GM19239 (cell line): ENCODE data around the gene RFC4.

Source experiments
- DNase-seq: peaks from one replicate; pipeline ENCODE4 v3.0.0; 2011; ENCODE audit warnings: low spot score; ENCODE audit not compliant: insufficient read length
- FAIRE-seq: peaks from 2 replicates; lab custom pipeline; 2011; peaks lifted over from hg19 to GRCh38; lab: Jason Lieb, UNC

The RFC4 gene

DNA sequence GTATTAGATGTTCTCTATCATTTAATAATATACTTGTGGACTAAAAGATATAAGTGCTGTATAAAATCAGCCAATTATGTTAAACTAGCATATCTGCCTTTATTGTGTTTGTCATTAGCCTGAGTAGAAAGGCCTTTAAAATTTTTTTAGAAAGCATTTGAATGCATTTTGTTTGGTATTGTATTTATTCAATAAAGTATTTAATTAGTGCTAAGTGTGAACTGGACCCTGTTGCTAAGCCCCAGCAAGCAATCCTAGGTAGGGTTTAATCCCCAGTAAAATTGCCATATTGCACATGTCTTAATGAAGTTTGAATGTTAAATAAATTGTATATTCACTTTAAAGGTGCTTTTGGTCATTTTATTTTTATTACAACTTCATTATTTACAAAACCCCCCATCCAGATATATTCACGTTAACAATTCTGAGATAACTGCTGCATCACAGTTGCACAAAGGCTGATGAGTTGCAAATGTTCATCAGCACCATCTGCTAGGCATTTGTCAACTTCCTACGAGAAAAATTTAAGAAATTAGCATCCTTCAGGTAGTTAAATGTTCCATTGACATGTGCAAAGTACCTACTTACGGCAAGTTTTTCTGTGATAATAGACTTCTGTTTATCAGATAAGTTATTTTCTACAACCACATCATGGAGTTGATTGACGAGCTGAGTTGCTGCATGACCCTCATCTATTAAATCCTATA, 16.6 kb downstream of the RFC4 start:
- no peak for DNase-seq
- FAIRE-seq, result no peak

DNA sequence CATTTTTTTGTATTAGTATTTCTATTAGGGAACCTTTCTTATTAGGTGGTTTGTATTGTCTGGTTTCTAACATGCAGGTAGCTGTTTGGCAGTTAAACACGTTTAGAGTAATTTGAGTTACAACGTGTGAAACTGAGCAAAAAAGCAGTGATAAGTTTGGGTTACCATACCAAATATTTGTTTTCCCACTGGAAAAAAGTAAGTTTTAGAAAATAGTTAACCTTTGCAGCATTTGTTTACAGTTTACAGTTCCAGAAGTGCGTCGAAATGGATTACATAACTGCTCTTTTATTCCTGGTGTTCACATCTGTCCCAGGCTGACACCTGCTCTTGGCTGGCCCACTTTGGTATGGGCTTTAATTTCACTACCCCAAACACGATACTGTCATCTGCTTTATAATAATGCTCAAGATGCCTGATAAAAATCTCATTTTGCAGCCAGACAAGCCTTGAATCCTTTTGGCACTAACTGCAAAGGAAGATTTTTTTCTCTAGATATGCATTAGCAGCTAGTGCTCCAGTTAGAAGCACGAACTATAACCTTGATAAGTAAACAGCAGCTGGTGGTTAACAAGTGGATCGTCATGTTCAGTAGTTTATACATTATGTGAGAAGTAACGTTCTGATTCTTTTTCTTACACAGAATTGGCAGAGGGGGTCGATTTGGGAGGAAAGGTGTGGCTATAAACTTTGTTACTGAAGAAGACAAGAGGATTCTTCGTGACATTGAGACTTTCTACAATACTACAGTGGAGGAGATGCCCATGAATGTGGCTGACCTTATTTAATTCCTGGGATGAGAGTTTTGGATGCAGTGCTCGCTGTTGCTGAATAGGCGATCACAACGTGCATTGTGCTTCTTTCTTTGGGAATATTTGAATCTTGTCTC, 17.6 kb downstream of the RFC4 start:
- FAIRE-seq (peak; percentile 21), DNase-seq (no peak)

DNA sequence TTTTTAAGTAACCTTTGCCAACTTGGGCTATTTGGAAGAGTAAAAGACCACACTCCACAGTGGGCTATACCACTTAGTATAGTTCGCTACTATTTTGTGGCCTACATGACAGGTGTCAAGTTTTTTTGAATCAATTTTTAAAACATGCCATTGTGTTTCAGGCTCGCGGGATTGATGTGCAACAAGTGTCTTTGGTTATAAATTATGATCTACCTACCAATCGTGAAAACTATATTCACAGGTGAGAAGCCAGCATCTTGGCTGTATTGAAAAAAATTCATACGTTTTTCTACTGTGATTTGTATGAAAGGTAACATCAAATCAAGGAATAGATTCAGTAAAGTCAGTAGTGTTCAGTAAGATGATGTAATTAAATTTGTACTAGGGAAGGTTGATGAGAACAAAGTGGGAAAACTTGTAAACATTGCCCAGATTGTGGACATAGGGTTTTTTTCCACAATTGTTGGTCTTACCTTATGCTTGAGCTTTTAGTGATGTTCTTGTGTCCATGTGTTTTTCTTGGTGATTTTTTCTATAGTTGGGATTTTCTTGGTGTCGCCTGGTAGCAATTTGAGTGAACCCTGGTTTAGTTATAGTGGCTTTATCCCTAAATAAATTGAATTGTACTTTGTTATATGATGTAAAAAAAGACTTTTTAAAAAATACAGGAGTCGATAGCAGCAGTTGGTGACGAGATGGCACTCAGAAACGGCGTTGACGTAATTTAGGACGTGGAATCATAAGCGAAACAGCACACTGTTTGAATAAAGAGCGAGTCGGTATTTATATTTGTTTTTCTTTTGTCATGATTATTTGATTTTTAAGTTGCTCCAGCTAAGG, 18.4 kb downstream of the RFC4 start:
- DNase-seq (no peak), FAIRE-seq (no peak)

DNA sequence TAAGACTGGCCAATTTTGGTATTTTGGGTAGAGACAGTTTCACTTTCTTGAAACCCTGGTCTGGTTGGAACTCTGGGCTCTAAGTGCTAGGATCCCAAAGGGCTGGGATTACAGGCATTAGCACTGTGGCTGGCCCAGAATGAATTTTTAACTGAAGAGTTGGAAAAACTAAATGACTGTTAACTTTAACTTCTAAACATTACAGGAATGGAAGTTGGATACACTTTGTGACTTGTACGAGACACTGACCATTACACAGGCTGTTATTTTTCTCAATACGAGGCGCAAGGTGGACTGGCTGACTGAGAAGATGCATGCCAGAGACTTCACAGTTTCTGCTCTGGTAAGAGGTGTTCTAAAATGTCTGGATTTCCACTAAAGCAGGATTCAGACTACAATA, 19.4 kb downstream of the RFC4 start:
- FAIRE-seq (peak; percentile 40), DNase-seq (no peak)

DNA sequence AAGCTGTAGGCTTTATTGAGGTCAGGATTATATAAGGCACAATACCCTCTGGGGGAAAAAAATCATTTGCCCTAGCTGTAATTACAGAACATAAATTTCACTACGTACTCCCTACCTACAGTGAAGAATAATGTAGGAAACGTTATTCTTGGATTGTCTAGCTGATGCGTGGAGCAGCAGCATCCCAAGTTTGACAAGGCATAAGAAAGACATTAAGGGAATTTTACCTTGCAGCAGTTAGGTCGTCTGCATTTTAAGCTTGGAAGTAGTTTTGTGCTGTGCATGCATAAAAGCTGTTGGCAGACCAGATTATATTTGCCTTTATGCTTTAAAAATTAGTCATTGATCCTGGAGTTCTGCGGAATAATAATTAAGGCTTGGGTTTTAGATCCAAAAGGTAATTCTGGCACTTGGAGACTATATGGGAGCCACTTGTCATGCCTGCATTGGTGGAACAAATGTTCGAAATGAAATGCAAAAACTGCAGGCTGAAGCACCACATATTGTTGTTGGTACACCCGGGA, 20.7 kb downstream of the RFC4 start:
- no peak for DNase-seq
- no peak for FAIRE-seq

DNA sequence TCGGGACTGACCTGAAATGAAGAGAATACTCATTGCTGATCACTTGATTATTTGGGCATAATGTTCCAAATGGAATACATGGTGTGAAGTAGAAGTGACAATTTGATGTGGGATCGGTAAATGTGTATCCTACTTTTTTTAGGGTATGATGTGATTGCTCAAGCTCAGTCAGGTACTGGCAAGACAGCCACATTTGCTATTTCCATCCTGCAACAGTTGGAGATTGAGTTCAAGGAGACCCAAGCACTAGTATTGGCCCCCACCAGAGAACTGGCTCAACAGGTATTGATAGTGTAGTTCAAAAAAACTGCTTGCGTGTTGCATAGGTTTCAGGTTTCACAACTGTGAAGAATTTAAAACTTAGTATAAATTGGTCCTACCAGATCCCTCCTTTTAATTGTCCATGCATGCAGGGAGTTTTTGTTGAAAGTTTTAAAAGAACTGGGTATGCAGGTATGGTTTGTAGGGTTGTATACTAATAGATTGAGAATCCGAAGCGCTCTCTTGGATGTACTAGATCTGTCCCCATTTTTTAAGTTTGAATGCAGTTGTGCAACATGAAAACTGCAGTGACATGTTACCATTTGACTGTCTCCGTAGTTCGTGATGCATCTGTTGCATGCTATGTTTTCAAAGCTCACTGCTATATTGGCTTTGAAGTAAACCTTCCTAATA, 21.3 kb downstream of the RFC4 start:
- DNase-seq, result no peak
- no peak for FAIRE-seq

DNA sequence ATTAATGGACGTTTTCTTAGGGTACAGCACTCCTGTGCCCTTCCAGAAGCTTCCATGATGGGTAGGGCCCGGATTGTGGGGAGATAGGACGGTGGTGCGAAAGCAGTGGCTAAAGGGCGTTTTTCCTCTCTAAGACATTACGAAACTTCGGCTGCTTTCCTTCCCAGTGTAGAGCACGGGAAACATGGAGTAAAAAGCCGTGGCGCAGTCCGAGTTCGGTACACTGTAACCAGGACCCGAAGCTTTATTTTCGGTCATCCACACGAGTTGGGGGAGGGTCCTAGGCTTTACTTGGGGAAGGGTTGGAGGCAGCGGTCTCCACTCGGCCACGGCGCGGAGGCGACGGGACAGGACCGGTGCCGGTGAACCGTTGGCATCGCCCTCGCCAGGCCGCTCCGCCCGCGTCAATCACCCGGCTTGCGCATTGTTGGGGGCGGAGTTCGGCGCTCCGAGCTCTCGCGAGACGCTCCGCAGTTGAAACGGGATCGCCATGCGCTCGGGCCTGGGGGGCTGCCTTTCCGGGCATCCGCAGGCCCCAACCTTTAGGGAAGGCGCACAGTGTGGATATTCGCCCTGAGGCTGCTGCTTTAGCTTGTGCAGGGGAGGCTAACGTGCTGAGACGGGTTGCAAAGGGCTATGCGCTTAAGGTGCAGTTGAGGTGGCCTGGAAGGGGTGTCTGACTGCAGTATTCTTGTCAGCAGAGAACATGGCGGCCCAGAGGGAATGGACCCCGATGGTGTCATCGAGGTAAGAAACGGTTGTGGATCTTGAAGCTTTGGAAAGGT, 22.4 kb downstream of the RFC4 start:
- DNase-seq, result no peak
- FAIRE-seq, result peak; percentile 14

DNA sequence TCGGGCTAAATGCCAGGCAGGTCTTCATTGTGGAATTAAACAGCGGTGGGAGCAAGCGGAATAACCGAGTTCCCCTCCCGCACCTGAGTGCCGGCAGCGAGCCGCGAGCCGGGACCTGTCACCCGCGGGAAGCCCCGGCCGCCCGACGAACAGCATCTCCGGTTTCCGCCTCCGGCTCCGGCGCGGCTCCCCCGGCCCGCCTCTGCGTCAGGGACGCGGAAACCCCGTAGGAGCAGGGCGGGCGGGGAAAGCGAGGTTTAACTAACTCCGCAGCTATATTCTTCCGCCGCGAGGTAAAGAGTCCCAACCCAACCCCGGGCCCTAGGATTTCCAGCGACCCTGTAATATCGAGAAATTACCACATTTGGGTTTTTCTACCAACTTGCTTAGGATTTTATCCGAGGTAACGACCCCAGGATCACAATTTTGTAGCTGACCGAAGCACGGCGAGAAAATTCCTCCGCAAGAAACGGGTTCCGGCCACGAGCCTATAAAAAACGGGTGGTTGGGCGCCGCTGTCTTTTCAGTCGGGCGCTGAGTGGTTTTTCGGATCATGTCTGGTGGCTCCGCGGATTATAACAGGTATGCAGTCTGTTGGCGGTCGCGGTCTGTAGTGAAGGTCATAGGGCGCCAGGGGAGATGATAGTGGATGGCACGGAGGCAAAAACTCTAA, 23.1 kb downstream of the RFC4 start, which contains the start of gene EIF4A2:
TSS of gene EIF4A2 (plus strand) at position 520 of the 673 bp plus-strand sequence. CDS start at position 554, 34 bp downstream.
- FAIRE-seq, result peak; percentile 75
- DNase-seq, result peak; percentile 58

DNA sequence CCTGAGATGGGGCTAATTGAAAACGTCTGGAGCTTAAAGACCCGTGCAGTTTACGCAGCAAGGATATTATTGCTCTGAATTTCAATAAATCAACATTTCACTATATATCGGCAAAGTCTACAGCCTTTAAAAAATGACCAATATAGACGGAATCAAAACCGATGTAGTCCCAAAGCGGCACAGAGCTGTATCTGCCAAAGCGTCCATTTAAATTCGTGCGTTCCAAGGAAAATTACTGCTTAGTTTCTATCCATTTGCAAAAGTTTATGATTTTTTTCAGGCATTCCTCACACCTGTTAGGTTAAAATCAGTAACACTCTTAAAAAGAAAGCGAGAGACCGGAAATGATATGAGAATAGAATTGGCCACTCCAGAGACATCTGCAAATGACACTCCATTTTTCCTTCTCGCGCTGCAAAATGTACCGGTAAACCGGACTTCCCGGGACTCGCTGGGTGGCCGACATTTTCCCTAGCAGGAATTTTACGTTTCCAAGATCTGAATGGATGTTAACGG, 23.7 kb downstream of the RFC4 start:
- DNase-seq, result no peak
- FAIRE-seq, result peak; percentile 84

DNA sequence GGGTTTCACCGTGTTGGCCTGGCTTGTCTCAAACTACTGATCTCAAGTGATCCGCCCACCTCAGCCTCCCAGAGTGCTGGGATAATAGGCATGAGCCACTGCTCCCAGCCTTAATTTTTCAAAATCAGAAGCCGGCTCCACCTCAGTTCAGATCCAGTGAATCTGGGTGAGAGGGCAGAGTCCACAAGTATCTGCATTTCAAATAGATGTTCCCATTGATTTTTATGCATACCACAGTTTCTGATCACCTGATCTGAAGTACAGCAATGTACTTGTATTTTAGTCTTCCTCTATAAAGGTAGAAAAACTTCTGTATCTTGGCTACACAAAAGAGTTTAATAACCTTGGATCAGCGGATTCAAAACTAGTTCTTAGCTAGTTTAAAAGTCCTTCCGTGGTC, 27.1 kb downstream of the RFC4 start:
- no peak for FAIRE-seq
- no peak for DNase-seq

DNA sequence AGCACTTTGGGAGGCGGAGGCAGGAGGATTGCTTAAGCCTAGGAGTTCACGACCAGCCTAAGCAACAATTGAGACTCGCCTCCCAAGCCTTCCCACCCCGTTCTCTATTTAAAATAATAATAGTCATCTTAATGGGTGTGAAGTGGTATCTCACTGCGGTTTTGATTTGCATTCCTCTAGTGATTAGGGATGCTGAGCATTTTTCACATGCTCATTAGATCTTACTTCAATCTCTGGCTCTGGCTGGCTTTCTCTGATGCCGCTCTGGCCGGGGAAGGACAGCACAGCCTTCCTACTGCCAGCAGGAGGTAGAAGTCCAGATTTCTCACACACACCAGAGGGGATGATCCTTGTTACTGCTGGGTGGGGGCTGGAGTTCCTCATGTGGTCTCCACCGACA, 30.3 kb downstream of the RFC4 start:
- DNase-seq (no peak), FAIRE-seq (no peak)

DNA sequence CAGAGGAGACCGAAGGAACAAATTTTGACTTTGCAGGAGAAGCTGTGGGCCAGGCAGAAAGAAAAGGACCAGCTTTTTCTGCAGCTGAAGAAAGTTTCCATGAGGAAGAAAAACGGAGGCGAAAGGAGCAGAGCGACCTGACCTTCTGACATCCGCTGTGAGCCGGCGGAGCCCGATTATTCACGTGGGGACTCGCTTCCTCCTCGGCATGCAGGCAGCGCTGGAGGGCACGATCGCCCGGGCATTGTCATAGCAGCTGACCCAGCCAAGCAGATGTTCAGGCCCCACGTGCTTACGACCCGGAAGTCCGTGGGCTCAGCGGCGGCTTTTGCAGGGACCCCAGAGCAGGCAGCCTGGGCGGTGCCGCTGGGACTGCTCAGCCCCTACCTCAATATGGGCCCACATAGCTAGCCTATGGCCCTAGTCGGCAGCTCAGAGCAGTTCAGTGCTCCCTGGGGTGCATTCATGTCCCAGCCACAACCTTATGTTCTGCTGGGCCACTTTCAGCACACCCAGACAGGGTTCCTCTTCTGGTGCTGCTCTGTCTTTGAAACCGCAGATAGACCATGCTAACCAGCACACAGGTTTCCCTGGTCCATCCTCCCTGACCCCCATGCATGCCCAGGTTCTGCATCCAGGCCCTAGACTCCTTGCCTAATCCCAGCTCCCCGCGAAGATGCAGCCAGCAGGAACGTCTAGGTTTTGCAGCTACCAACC, 33.4 kb downstream of the RFC4 start:
- peak; percentile 72 for DNase-seq

DNA sequence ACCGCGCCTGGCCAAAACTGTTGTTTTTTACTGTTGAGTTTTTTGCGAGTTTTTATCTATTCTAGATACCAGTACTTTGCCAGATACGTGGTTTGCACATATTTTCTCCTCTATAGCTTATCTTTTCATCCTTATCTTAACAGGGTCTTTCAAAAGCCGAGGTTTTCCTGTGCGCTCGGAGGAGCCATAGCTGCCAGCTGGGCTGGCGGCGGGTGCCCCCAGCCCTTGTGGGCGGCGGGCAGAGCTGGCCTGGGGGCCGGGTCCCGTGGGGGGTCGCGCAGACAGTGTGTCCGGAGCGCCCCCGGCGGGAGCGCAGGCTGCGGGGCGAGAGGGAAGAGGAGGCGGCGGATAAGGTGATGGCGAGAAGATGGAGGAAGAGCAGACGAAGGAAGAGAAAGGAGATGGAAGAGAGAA, 34.0 kb downstream of the RFC4 start:
- FAIRE-seq, result no peak
- no peak for DNase-seq

More for the DNA sequence above, 33.4 kb downstream of the RFC4 start:
- FAIRE-seq, result peak; percentile 91

DNA sequence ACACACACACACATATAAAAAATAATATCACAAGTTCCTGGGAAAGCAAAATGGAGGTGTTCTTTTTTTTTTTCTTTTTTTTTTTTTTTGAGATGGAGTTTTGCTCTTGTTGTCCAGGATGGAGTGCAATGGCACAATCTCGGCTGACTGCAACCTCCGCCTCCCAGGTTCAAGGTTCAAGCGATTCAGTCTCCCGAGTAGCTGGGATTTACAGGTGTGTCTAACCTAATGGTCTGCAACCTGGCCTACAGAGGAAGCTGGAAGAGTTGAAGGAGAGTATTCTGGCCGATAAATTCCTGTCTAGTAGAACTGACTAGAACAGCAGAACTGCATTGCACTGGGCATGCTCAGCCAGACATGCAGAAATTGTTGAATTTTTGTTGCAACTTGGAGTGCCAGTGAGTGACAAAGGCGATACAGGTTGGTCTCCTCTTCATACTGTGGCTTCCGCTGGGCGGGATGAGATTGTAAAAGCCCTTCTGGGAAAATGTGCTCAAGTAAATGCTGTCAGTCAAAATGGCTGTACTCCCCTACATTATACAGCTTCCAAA, 45.3 kb downstream of the RFC4 start:
- FAIRE-seq, result no peak

DNA sequence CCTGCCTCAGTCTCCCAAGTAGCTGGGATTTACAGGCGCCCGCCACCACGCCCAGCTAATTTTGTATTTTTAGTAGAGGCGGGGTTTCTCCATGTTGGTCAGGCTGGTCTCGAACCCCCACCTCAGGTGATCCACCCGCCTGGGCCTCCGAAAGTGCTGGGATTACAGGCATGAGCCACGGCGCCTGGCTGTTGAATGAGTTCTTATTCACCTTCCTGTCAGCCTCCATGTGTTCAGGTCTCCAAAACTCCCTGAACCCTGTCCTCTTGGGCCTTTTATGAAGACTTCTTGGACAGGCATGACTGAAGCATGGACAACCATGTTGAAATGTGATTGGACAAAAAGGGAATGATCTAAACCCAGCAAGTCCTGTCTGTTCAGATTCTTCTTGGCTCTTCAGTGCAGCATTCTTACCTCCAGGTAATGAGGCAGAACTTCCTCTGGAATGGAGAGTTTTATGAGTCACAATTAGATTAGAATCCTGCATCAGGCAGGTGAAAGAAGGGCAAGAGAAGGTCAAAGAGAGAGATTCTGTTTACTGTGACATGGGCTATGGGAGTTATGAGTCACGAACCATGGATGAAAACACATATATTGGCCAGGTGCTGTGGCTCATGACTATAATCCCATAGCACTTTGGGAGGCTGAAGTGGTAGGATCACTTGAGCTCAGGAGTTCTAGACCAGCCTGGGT, 46.0 kb downstream of the RFC4 start:
- no peak for DNase-seq
- FAIRE-seq, result no peak

More for the DNA sequence above, 45.3 kb downstream of the RFC4 start:
- no peak for DNase-seq

DNA sequence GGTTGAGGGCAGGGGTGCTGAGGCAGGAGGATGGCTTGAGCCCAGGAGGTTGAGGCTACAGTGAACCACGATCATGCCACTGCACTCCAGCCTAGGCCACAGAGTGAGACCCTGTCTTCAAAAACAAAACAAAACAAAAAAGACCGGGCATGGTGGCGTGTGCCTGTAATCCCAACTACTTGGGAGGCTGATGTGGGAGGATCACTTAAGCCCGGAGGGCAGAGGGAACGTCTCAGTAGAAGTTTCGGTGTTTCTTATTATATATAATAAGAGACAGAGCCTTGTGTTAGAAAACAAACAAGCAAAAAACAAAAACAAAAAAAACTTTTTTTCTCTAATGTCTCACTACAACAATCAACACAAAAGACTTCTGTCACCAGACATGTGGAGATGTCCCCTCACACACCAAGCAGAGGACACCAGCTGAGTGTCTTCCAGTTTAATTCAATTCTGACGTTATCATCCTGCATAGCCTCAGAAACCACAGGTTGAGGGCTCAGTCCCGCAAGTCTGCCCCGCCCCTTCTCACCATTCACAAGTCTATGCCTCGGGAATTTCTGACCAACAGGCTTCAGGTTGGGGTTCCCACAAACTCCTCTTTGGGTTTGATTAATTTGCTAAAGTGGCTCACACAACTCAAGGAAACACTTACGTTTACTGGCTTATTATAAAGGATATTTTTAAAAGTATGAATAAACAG, 46.9 kb downstream of the RFC4 start:
- no peak for FAIRE-seq
- DNase-seq, result no peak
